VCaP (cell line): ENCODE results near the gene TFEB.

Source experiments
- H3K27ac ChIP-seq: fragments of 450-650 bp; 2 replicates; pipeline ENCODE4 v1.5.1; 2017
- TF ChIP-seq, protein P1 (sequence below): fragments of 450-650 bp; conservative IDR thresholded peaks from 2 replicates; pipeline ENCODE4 v1.5.1; 2017; ENCODE audit warnings: mild to moderate bottlenecking, moderate library complexity

The TFEB gene

DNA sequence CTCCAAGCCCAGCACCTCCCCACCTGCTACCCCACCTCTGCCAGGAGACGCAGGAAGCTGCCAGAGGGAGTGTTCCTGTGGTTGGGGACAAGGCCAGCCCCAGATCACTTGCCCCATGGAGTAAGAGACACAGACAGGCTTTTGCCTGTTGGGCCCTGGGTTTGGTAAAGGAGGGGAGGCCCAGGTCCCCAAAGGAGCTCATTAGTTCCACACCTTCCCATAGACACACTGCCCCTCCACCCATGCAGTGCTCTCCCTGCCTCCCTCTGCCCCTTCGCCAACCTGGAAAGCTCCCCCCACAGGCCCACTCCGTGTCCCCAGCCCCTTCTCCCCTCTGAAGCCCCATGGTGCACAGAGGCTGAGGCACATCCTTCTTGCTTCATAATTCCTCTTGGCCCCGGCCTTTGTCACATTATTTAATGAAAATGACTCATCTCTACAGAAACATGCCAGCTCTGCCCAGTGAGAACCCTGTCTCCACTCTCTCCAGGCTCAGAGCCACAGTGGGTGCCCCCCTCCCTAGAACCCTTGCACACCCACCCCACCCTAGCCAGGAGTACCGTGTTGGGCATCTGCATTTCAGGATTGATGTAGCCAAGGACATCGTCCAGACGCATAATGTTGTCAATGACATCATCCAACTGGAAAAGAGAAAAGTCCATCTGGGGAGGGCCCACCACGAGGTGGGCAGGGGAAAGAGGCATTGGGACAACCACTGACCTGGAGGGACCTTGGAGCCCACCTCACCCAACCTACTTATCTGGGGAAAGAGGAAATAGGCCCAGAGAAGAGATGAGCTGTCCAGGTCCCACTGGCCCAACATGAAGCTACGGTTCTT is 46.0 kb downstream of the TFEB start:
- no peak overlapping the region for H3K27ac ChIP-seq
- TF ChIP-seq, protein P1, sequence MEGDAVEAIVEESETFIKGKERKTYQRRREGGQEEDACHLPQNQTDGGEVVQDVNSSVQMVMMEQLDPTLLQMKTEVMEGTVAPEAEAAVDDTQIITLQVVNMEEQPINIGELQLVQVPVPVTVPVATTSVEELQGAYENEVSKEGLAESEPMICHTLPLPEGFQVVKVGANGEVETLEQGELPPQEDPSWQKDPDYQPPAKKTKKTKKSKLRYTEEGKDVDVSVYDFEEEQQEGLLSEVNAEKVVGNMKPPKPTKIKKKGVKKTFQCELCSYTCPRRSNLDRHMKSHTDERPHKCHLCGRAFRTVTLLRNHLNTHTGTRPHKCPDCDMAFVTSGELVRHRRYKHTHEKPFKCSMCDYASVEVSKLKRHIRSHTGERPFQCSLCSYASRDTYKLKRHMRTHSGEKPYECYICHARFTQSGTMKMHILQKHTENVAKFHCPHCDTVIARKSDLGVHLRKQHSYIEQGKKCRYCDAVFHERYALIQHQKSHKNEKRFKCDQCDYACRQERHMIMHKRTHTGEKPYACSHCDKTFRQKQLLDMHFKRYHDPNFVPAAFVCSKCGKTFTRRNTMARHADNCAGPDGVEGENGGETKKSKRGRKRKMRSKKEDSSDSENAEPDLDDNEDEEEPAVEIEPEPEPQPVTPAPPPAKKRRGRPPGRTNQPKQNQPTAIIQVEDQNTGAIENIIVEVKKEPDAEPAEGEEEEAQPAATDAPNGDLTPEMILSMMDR: no peak

DNA sequence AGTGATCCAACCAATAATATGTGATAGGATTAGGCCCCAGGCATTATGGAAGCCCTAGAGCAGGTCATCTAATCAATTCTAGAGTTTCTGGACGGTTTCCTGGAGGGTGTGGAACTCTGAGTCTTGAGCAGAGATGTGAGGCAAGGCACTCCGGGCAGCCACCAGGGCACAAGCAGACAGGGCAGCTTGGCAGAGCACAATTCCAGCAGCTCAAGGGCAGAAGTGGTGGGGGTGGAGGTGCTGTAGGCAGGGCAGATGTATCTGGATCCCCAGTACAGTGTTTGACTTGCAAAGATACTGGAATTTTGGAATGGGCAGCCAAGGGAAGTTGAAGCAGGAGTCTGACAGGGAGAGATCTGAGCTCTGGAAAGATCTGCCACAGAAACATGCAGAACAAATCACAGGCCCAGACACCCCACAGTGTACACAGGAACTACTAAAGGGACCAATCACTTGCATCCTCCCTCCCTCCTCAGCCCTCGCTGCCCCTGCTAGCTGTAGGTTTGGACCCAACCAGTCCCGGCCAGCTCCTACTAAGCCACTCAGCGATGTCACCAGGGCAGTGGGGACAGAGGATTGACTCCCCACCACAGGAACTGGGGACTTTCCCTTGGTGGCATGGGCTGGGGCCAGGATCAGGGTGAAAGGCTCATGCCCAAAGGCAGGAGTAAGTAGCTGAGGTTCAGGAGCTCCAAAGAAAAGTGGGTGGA is 47.0 kb downstream of the TFEB start:
- TF ChIP-seq, protein P1: no peak
- H3K27ac ChIP-seq: no peak overlapping the region

- TF ChIP-seq, protein P1: no peak
Measured at GRCh38 chr6:41687501-41688175, 47.8 kb downstream of the TFEB start.

GRCh38 chr6:41685641-41686380 is 49.6 kb downstream of the TFEB start:
- no peak overlapping the region for H3K27ac ChIP-seq
- TF ChIP-seq, protein P1: no peak

More at GRCh38 chr6:41687501-41688175, 47.8 kb downstream of the TFEB start:
- no peak overlapping the region for H3K27ac ChIP-seq

- TF ChIP-seq, protein P1: no peak
- H3K27ac ChIP-seq: no peak overlapping the region
Measured at GRCh38 chr6:41684311-41685180, 50.9 kb downstream of the TFEB start.

GRCh38 chr6:41683523-41684310 is 51.7 kb downstream of the TFEB start:
- TF ChIP-seq, protein P1: peak; percentile 92
- H3K27ac ChIP-seq: no peak overlapping the region
